Stromal cell of bone marrow (primary cell): ENCODE data around the gene CMYA5.
"Not testable (repeated sequence)": the region's sequence is repeated elsewhere in the genome, so short reads cannot be mapped to it uniquely, and the experiment has no call there.

Experiments used
- DNase-seq: peaks from one replicate; pipeline ENCODE4 v3.0.0-alpha.2; 2012; ENCODE audit warnings: low read depth

The CMYA5 gene

GRCh38 chr5:79689541-79690466 is at the start of gene CMYA5:
Gene CMYA5 (plus strand): TSS chr5:79689836. CDS start chr5:79689908, 72 bp downstream.
- DNase-seq, result no peak

GRCh38 chr5:79640571-79641055 is 49.0 kb upstream of the CMYA5 start:
- DNase-seq, result no peak

GRCh38 chr5:79641414-79641813 is 48.2 kb upstream of the CMYA5 start:
- DNase-seq, result no peak

- no peak for DNase-seq
Measured at GRCh38 chr5:79642210-79642609, 47.4 kb upstream of the CMYA5 start.

- no peak for DNase-seq
Measured at GRCh38 chr5:79653843-79654242, 35.8 kb upstream of the CMYA5 start.

- DNase-seq, result no peak
Measured at GRCh38 chr5:79663212-79663611, 26.4 kb upstream of the CMYA5 start.

- DNase-seq, result no peak
Measured at GRCh38 chr5:79666758-79667157, 22.9 kb upstream of the CMYA5 start.

GRCh38 chr5:79672392-79672791 is 17.2 kb upstream of the CMYA5 start:
- DNase-seq, result no peak

- DNase-seq, result not testable (repeated sequence)
Measured at GRCh38 chr5:79676354-79676753, 13.3 kb upstream of the CMYA5 start.

GRCh38 chr5:79682102-79682501 is 7.5 kb upstream of the CMYA5 start:
- DNase-seq, result not testable (repeated sequence)

- DNase-seq, result no peak
Measured at GRCh38 chr5:79684782-79685181, 4.9 kb upstream of the CMYA5 start.

- DNase-seq, result no peak
Measured at GRCh38 chr5:79685627-79686026, 4.0 kb upstream of the CMYA5 start.

GRCh38 chr5:79686799-79687198 is 2.8 kb upstream of the CMYA5 start:
- DNase-seq, result no peak

GRCh38 chr5:79687889-79688288 is 1.7 kb upstream of the CMYA5 start:
- no peak for DNase-seq

GRCh38 chr5:79691007-79691406 is 1.4 kb downstream of the CMYA5 start:
- DNase-seq, result no peak

- no peak for DNase-seq
Measured at GRCh38 chr5:79692596-79692995, 3.0 kb downstream of the CMYA5 start.

- no peak for DNase-seq
Measured at GRCh38 chr5:79694183-79694582, 4.5 kb downstream of the CMYA5 start.

- DNase-seq, result no peak
Measured at GRCh38 chr5:79694652-79695051, 5.0 kb downstream of the CMYA5 start.

- DNase-seq, result no peak
Measured at GRCh38 chr5:79695526-79695925, 5.9 kb downstream of the CMYA5 start.

GRCh38 chr5:79697222-79698170 is 7.9 kb downstream of the CMYA5 start:
- no peak for DNase-seq

GRCh38 chr5:79699763-79700400 is 10.2 kb downstream of the CMYA5 start:
- no peak for DNase-seq
